ENCODE results near the gene OR4F6.
"Not testable (repeated sequence)": the region's sequence is repeated elsewhere in the genome, so short reads cannot be mapped to it uniquely, and the experiment has no call there.

Gene OR4F6

GRCh38 chr15:101803209-101803608, at the start of gene OR4F6:
Gene OR4F6, plus strand, starts transcription at chr15:101803509. Its CDS starts 2,211 bp downstream, at chr15:101805720.
- DNase-seq: no peak

- DNase-seq: not testable (repeated sequence)
Observed at GRCh38 chr15:101764669-101765339, 38.5 kb upstream of the OR4F6 start.

- DNase-seq: not testable (repeated sequence)
Observed at GRCh38 chr15:101765340-101765671, 38.0 kb upstream of the OR4F6 start.

GRCh38 chr15:101765772-101766456, 37.4 kb upstream of the OR4F6 start:
- no peak for DNase-seq

- not testable (repeated sequence) for DNase-seq
Observed at GRCh38 chr15:101767083-101767640, 36.1 kb upstream of the OR4F6 start.

GRCh38 chr15:101772921-101773320, 30.4 kb upstream of the OR4F6 start:
- no peak for DNase-seq

GRCh38 chr15:101773496-101774100, 29.7 kb upstream of the OR4F6 start:
- no peak for DNase-seq

GRCh38 chr15:101775136-101775535, 28.2 kb upstream of the OR4F6 start:
- DNase-seq: no peak

GRCh38 chr15:101778576-101778975, 24.7 kb upstream of the OR4F6 start:
- not testable (repeated sequence) for DNase-seq

GRCh38 chr15:101780225-101780624, 23.1 kb upstream of the OR4F6 start:
- not testable (repeated sequence) for DNase-seq

GRCh38 chr15:101781928-101782327, 21.4 kb upstream of the OR4F6 start:
- DNase-seq: no peak

- no peak for DNase-seq
Observed at GRCh38 chr15:101784644-101785043, 18.7 kb upstream of the OR4F6 start.

GRCh38 chr15:101786422-101786821, 16.9 kb upstream of the OR4F6 start:
- not testable (repeated sequence) for DNase-seq

- DNase-seq: not testable (repeated sequence)
Observed at GRCh38 chr15:101788001-101788400, 15.3 kb upstream of the OR4F6 start.

GRCh38 chr15:101788503-101789269, 14.6 kb upstream of the OR4F6 start:
- not testable (repeated sequence) for DNase-seq

- DNase-seq: not testable (repeated sequence)
Observed at GRCh38 chr15:101790748-101791147, 12.6 kb upstream of the OR4F6 start.

- DNase-seq: not testable (repeated sequence)
Observed at GRCh38 chr15:101793981-101794380, 9.3 kb upstream of the OR4F6 start.

GRCh38 chr15:101795455-101795854, 7.9 kb upstream of the OR4F6 start:
- no peak for DNase-seq

- DNase-seq: no peak
Observed at GRCh38 chr15:101799665-101800064, 3.6 kb upstream of the OR4F6 start.

GRCh38 chr15:101801048-101801447, 2.3 kb upstream of the OR4F6 start:
- DNase-seq: no peak

GRCh38 chr15:101803676-101804075, 367 bp downstream of the OR4F6 start:
- no peak for DNase-seq

GRCh38 chr15:101804375-101804774, 1.1 kb downstream of the OR4F6 start:
- no peak for DNase-seq

- DNase-seq: no peak
Observed at GRCh38 chr15:101804941-101805340, 1.6 kb downstream of the OR4F6 start.

All from hippocampal formation (tissue), 2 donors.